Activated CD8-positive, alpha-beta memory T cell treated with anti-CD3 and anti-CD28 coated beads, Interleukin-2, amount 50 U/mL, for 48 hours (primary cell): ENCODE results near the gene AK5.

ENCODE experiments used
- DNase-seq: peaks from one replicate; pipeline ENCODE4 v3.0.0-alpha.2; 2020

The AK5 gene

DNA sequence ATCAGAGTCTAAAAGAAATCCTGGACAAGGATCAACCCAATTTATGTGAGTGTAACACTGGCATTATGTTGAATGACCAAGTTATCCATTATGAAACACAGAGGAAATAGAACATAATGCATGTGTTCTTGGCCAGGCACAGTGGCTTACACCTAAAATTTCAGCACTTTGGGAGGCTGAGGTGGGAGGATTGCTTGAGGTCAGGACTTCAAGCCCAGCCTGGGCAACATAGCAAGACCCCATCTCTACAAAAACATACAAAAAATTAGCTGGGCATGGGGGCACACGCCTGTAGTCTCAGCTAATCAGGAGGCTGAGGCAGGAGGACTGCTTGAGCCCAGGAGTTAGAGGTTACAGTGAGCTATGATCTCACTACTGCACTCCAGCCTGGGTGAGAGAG, 270.8 kb downstream of the AK5 start:
- no peak for DNase-seq

DNA sequence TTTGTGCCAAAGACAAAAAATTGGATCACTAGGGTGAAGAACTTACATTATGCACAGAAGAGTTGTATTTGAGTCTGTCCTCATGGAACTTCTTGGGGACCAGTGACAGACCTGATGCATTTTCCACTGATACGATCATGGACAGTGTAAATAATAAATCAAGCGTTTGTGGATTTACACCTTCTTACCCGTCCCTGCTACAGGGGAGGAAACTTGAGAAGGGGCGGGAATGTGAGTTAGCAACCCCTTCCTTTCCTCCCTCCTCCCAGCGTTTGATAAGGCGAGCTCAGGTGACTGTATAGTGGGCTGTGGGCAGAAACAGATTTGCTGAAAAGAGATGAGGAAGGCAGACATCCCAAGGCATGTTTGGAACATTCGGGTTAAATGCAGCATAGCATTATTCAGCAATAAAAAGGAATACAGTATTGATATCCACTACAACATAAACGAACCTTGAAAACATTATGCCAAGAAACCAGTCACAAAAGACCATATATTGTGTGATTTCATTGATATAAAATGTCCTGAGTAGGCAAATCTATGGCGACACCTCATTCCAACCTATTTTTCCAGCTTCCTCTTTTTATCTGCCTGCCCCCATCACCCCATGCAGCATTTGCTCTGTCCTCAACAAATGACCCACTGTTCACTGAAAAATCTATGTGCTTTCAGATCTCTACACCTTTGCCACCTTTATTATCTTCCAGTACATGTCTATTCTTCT, 271.9 kb downstream of the AK5 start:
- DNase-seq = no peak

DNA sequence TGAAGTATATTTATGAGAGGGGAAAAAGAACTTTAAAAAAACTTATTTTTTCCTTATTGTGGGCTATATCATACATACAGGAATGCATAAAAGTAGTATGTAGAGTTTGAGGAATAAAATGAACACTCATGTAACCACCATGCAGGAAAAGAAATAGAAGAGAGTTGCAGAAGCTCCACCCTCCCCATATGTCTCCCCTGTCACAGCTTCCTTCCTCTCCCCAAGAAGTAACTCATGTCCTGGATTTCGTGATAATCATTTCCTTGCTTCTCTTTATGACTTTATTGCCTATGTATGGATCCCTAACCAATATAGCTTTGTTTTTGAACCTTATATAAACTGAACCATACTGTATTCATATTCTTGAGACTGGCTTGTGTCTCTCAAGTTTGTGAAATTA, 274.2 kb downstream of the AK5 start:
- no peak for DNase-seq

DNA sequence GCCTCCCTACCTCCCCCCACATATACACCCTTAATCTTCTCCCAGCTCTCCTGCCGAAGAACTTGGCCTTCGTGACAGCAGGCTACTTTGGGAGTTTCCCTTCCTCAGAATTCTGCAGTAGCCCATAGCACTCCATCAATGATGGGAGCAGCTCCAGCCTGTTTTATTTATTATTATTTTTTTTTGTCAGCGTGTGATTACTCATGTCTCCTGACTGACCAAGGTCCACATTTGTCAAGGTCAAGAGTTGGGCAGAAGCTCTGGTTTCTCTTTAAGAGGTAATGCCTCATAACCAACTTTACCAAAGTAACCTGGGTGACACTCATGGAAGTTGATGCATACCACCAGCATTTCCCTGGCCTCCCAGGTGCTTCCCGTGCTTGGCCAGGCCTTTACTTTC, 275.2 kb downstream of the AK5 start:
- no peak for DNase-seq

DNA sequence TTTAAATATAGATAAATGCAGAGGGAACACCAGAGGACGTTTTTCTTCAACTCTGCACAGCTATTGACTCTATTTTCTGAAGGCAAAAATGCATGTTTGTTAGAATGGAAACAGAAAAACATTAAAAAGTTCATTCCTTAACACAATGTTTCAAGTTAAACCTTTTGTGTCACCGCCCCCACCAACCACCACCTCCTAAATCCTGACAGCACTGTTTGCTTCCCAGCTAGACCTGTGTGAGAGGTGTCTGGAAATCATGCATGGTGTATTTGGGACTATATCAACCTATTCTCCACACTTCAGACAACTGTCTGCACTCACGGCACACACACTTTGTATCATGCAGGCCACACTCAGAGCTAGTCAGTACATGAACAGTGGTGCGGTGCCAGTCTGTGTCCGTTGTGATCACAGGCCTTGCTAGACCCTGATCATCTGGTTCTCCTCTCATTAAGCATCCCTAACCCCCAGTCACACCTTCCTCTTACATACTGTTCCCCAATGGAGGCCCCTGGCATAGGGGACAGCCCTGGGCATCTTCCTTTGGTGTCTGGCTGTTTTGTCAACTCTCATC, 276.9 kb downstream of the AK5 start:
- no peak for DNase-seq

DNA sequence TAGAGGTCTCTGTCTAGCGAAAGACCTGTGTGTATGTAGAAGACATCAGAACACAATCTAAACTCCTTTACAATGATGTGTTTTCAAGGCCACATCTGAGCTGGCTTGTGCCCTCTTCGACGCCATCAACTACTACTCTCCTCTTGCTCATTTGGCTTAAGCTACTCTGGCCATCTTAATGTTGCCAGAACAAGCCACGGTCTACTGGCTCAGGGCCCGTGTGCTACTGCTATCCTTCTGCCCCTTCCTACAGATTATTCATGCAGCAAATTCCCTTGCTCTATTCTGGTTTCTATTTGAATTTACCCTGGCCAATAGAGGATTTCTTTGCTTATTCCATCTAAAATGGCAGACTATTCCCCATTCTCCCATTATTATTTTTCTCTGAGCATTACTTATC, 278.9 kb downstream of the AK5 start:
- no peak for DNase-seq

DNA sequence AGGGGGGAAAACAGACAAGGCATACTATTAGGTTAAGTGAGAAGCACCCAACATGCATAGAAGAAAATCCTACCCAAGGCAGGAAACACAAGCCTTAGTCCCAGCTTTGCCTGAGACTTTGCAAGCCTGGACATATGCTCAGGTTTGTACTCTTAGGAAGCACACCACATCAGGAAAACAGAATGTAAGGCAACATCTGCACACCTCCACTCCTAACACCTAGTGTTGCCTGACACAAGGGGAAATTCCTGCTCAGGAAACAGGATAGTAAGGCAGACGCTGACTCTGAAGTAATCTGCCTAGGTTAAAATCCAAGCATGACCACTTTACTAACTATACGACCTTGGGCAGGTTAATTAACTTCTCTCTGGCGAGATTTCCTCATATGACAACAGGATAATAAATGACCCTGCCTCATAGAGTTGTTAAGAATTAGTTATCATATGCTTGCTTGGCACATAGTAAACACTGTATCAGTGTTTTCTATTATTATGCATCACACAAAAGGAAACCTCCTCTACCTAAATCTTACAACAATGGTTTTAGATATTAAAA, 280.9 kb downstream of the AK5 start:
- no peak for DNase-seq

DNA sequence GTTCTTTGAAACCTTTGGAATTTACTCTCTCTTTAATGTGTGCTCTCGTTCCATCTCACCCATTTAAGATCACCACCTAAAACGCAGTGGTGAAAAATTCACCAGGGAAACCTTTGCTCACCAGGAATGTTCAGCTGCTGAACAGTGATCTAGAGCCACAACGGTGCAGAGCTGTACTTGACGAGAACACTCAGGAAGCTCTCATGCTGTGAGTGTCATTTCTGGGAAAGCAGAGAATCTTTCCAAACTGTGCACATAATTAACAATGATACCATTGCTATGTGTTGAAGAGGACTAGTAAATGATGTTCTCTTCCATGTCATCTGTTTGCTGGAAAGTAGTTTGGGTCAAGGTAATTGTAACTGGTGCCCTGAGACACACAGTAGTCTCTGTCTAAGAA, 283.5 kb downstream of the AK5 start:
- no peak for DNase-seq

DNA sequence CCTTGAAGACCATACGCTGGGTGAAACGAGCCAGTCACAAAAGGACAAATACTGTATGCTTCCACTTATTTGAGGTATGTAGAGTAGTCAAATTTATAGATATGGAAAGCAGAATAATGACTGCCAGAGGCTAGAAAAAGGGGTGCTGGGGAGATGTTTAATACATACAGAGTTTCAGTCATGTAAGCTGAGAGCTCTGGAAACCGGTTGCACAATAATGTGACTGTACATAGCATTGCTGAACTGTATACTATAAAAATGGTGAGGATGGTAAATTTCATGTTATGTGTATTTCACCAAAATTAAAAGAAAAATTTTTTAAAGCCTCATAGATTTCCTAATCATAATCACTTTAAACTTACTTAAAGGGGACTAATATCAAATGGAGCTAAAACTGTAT, 289.8 kb downstream of the AK5 start:
- no peak for DNase-seq

DNA sequence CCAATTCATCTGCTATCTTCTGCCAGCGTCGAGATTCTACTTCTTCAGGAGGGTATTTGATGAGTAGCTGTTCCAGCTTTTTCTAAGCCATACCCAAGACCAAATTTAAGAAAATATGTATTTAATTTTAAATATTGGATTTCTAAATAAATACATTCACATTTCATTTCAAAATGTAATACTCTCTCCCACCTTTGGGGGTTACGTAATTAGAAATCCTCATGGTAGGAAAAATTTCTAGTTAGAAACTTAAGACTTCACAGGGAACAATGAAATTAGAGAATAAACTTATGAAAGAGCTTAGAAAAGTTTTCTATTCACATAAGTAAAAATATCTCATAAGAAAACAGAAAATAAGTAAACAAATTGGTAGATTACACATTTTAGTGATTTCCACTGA, 297.7 kb downstream of the AK5 start:
- no peak for DNase-seq

DNA sequence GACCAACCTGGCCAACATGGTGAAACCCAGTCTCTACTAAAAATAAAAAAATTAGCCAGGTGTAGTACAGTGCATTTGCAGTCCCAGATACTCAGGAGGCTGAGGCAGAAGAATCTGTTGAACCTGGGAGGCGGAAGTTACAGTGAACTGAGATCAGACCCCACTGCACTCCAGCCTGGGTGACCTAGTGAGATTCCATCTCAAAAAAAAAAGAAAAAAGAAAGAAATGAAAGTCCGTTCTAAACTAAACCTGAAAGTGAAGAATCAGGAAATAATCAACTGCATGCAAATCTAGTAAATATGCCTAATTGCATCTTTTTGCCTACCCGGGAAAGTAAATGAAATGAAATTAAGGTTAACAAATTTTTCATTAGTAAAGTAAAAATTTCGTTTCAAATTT, 301.1 kb downstream of the AK5 start:
- no peak for DNase-seq

DNA sequence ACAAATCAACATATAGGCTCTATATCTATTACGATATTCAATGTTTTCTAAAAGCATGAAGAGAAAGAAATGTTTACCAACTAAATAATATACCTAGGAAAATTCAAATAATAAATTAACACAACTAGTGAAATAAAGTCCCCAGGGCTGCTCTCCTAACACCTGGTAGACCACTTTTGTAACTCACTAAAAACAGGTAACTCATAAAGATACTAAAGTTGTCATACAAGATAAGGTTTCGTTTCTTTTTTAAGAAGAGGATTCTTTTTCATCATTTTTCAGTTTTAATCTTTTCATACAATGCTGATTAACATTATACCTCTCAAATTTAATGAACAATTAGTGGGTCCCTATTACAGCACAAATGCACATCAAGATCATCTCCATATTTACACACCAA, 301.7 kb downstream of the AK5 start:
- DNase-seq = no peak

DNA sequence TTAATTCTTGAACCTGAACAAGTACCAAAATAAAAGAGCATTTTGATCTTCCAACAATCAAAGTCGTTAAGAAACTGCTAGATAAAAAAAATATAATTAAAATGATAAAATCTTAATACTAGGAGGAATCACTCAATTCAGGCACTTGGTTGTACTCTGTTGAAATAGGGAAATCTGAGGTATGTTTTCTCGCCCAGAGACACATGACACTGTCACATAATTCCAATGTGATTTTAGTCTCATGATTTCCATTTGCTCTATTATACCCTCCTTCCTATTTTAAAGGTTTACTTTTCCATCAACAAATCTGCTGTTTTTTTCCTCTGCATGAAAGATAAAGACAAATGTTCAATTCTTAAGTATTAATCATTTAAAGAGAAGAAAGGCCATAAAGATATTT, 303.1 kb downstream of the AK5 start:
- DNase-seq = no peak

DNA sequence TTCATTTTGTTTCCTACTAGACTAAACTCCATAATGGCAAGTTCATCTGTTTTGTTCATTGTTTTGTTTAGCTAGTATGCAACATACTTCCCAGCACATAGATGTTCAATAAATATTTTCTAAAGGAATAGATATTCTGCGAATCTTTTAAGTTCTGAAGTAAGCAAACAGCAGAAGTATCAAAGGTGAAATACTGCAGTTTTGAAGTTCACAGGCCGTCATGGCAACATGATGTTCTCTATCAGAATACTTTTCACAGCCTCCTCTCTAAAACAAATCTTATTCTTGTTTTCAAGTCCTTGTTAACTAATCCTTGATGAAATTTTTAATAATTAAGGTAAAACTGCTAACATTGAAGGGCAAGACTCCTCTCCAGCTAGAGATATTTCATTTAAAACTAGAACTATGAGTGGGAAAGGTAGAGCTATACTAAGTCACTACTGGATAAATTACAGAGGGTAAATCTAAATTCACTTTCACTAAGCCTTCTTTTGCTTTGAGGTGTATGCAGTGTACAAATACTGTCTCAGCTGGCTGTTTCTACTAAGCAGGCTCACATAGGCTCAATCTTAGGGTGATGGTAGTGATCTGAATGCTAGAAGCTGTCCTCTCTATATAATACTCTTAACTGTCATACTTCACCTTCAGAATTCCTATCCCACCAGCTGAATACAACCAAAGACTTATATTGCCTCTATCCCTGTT, 303.9 kb downstream of the AK5 start:
- no peak for DNase-seq

DNA sequence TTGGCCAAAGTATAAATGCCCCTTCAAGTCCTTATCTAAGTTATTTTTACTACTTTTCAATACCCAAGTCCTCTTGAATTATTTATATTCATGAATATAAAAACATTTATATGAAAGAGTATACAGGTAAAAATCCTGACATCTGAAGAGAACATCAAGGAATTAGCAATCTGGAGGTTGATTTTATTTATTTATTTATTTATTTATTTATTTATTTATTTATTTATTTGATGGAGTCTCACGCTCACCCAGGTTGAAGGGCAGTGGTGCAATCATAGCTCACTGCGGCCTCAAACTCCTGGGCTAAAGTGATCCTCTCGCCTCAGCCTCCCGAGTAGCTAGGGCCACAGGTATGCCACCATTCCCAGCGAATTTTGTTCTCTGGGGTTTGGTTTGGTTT, 307.4 kb downstream of the AK5 start:
- DNase-seq = no peak

DNA sequence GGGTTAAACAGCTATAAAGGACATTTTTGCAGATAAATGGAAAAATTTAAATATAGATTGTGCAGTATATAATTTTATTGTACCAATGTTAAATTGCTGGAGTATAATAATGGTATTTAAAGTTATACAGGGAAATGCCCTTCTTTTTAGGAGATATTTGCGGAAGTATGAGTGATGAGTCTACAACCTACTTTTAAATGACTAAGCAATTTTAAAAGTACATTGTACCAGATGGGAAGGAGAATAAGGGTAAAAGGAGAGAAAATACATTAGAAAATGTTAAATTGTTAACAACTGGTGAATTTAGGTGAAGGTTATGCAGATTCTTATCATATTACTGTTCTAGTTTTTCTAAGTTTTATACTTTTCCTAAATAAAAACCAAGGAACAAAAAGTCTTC, 308.8 kb downstream of the AK5 start:
- no peak for DNase-seq

DNA sequence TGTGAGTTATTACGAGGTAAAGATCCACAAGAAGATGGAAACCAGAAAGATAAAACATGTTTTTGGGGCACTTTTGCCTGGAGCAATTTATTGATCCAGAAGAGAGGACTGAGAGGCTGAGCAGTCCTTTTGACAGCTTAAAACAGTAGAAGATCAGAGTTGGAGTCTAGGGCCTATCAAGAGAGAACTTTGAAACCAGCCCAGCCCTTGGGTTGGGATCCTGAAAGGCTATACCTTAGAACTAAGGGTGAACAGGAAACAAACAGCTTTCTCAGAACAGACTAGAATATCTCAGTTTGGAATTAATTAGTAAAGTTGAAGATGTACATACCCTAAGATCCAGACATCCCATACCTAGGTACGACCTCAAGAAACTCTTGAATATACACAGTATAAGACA, 311.1 kb downstream of the AK5 start:
- no peak for DNase-seq

DNA sequence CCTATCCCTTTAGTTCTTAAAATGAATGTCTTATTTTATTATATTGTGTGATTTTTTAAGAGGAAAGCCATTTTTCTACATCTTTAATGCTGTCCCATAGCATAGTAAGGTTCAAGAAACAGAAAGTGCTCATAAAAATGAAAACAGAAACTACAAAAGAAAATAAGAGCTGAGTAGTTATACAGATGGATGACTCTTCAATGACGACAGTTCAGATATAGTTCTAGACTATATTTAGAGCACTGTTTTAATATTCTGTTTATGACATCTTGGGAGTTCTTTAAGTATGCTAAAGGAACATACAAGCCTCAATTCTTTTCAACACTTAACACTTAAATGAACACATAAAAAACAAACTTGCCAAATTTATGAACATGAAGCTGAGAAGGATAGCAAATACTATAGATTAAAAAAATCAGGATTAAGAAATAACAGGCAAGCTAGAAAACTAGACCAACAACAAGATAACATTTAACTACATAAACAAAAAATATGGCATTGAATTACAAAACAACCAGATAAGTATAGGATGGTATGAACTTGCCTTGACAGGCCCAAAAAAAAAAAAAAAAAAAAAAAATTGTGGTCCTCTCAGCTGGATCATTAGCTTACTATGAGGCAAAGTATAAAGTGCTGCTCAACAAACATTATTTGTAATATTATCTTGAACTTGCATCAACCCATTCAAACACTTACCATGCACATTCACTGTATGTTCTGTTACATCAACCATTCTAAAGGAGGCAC, 312.7 kb downstream of the AK5 start:
- no peak for DNase-seq

DNA sequence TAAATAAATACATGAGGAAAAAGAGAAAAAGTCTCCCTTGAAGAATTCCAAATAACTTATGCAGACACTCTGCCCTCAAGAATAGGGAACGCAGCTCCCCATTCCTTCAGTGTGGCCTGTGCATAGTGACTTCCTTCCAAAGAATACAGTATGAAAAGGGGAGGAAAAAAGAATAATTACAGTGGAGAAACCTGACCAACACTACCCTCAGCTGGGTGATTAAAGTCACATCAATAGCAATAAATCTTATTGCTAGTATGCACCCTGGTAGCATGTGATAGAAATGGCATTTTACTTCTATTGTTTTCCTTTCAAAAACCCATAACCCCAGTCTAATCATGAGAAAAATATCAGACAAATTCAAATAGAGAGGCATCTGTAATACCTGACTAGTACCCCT, 315.5 kb downstream of the AK5 start:
- DNase-seq = no peak

DNA sequence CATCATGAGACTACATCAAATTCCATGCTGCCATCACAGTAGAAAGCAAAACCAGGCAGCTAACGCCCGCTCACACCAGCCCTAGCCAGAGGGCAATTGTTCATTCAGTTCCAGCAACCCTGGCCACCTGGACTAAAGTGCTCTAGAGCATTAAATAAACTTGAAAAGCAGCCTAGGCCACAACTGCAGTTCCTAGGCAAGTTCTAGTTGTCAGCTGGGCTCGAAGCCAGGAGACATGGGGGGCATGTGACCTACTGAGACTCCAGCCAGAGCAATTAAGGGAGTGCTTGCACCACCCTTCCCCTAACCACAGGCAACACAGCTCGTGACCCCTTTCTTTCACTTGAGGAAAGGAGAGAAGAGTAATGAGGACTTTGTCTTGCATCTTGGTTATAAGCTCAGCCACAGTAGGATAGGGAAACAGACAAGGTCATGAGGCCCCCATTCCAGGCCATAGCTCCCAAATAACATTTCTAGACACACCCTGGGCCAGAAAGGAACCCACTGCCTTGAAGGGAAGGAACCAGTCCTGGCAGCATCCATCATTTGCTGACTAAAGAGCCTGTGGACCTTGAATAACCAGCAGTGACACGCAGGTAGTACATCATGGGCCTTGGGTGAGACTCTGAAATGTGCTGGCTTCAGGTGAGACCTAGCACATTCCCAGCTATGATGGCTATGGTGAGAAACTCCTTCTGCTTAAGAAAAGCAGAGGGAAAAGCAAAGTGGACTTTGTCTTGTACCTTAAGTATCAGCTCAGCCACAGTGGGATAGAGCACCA, 323.6 kb downstream of the AK5 start:
- no peak for DNase-seq

DNA sequence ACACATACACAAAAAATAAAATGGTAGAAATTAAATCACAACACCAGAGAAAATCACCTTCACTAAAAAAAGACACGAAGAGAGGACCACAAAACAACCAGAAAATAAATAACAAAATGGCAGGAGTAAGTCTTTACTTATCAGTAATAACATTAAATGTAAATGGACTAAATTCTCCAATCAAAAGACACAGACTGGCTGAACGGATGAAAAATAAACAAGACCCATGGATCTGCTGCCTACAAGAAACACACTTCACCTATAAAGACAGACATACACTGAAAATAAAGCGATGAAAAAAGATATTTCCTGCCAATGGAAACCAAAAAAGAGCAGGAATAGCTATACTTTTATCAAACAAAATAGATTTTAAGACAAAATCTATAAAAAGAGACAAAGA, 327.1 kb downstream of the AK5 start:
- DNase-seq = no peak
